NCI-H524 (cell line): ENCODE results near the gene PTGES2.
"Not testable (repeated sequence)": the region's sequence is repeated elsewhere in the genome, so short reads cannot be mapped to it uniquely, and the experiment has no call there.

Source experiments
- DNase-seq, 2 experiments: peaks; one replicate each; lab custom pipeline; 2025; lab: John Stamatoyannopoulos, UW

The PTGES2 gene

GRCh38 chr9:128136816-128137793 lies 9.6 kb upstream of the PTGES2 start:
- DNase-seq, result no peak

- DNase-seq, result peak in 1 of 2 experiments; percentile 46
Observed at GRCh38 chr9:128135561-128135960, 8.0 kb upstream of the PTGES2 start.

GRCh38 chr9:128132139-128132538 lies 4.6 kb upstream of the PTGES2 start:
- peak; percentile 27 to 79 for DNase-seq

GRCh38 chr9:128131346-128131745 lies 3.8 kb upstream of the PTGES2 start:
- DNase-seq, result not testable (repeated sequence)

GRCh38 chr9:128130651-128131050 lies 3.1 kb upstream of the PTGES2 start:
- not testable (repeated sequence) for DNase-seq

GRCh38 chr9:128129976-128130590 lies 2.6 kb upstream of the PTGES2 start:
- DNase-seq, result not testable (repeated sequence)

GRCh38 chr9:128128836-128129590 lies 1.5 kb upstream of the PTGES2 start:
- DNase-seq, result no peak

- DNase-seq, result peak; percentile 90 to 91
Observed at GRCh38 chr9:128127990-128128835, 684 bp upstream of the PTGES2 start.

GRCh38 chr9:128125580-128126354 lies 1.8 kb downstream of the PTGES2 start:
- DNase-seq, result no peak

GRCh38 chr9:128124873-128125579 lies 2.5 kb downstream of the PTGES2 start:
- DNase-seq, result peak; percentile 59 to 79

- DNase-seq, result no peak
Observed at GRCh38 chr9:128124451-128124850, 3.1 kb downstream of the PTGES2 start.

GRCh38 chr9:128123451-128124080 lies 4.0 kb downstream of the PTGES2 start:
- DNase-seq, result no peak

GRCh38 chr9:128122809-128123175 lies 4.7 kb downstream of the PTGES2 start:
- DNase-seq, result no peak

- no peak for DNase-seq
Observed at GRCh38 chr9:128121924-128122808, 5.4 kb downstream of the PTGES2 start.

- DNase-seq, result no peak
Observed at GRCh38 chr9:128121466-128121810, 6.1 kb downstream of the PTGES2 start.

- DNase-seq, result no peak
Observed at GRCh38 chr9:128120741-128121465, 6.6 kb downstream of the PTGES2 start.

GRCh38 chr9:128120061-128120740 lies 7.3 kb downstream of the PTGES2 start:
- DNase-seq, result no peak
